NCI-H2196 treated with DMSO at 0.1 percent for 48 hours (cell line): ENCODE data around the gene WARS2.

ENCODE experiments used
- DNase-seq: peaks from one replicate; lab custom pipeline; 2025; ENCODE audit not compliant: unreplicated experiment; lab: John Stamatoyannopoulos, UW

WARS2 gene

GRCh38 chr1:118985640-118986554, 154.6 kb downstream of the WARS2 start:
- DNase-seq, result no peak

GRCh38 chr1:118984722-118985639, 155.5 kb downstream of the WARS2 start:
- DNase-seq, result no peak

GRCh38 chr1:118984086-118984721, 156.2 kb downstream of the WARS2 start:
- DNase-seq, result no peak

GRCh38 chr1:118983558-118984041, 156.9 kb downstream of the WARS2 start:
- no peak for DNase-seq

- no peak for DNase-seq
Measured at GRCh38 chr1:118982821-118983557, 157.5 kb downstream of the WARS2 start.

GRCh38 chr1:118982266-118982665, 158.2 kb downstream of the WARS2 start:
- DNase-seq, result no peak

- no peak for DNase-seq
Measured at GRCh38 chr1:118981436-118981835, 159.0 kb downstream of the WARS2 start.
